NCI-H345 (cell line): ENCODE data around the gene GREM2.

ENCODE experiments used
- DNase-seq: peaks from one replicate; lab custom pipeline; 2025; lab: John Stamatoyannopoulos, UW

Gene GREM2

DNA sequence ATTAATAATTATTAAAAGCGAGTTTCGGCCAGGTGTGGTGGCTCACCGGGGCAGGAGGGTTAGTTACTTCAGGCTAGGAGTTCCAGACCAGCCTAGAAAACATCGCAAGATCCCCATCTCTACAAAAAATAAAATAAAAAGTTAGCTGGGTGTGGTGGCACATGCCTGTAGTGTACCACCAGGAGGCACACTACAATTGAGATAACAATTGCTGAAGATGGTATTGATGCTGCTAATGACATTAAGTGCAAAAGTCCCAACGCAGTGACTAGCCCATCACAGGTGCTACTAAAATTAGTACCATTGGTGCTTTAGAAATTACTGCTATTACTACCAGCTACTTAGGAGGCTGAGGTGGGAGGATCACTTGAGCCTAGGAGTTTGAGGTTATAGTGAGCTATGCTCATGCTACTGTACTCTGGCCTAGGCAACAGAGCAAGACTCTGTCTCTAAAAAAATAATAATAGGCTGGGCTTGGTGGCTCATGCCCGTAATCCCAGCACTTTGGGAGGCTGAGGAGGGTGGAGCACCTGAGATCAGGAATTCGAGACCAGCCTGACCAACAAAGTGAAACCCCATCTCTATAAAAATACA lies 156.6 kb downstream of the GREM2 start:
- no peak for DNase-seq

DNA sequence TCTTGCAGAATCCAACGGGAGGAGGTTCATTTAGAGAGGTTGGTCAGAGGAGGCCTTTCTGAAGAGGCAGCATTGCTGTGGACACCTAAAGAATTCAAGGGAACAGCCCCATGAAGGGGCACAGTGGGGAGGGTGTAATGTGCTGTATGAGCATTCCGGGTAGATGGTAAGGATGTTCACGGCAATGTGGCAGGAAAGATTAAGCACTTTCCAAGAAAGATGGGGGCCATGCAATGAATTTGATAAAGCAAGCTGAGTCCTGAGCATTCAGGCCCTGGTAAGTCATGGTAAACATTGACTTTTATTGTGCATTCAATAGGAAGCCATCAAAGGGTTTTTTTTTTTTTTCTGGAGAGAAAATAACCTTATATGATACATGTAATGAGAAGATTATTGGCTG lies 166.6 kb downstream of the GREM2 start:
- no peak for DNase-seq

DNA sequence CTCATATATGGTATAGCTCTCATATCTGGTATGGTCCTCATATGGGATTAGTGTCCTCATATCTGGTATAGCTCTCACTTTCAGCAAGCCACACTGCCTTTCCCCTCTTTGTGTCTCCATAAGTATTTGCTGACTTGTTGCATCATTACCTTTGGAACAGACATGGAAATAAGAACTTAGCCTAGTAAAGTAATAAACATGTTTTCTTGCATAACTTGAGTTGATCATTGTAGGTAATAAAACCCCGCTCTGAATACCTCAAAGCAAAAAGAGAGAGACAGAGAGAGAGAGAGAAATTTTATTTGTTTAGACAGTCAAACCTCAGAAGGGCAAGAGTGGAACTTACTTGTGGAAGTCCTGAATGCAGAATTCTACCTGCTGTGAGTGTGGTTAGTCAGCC lies 170.3 kb downstream of the GREM2 start:
- no peak for DNase-seq
